ENCODE data around the gene CCDC15. TPM values are rescaled to one million over a fixed set of nuclear protein-coding genes. Genes with fewer than 3 reads are reported as not detected.
"Not testable (repeated sequence)": the region's sequence is repeated elsewhere in the genome, so short reads cannot be mapped to it uniquely, and the experiment has no call there.

CCDC15 gene
- total and polyA plus RNA-seq, 9 donors, result 2.3 to 4.0 (median 3.0) TPM

DNA sequence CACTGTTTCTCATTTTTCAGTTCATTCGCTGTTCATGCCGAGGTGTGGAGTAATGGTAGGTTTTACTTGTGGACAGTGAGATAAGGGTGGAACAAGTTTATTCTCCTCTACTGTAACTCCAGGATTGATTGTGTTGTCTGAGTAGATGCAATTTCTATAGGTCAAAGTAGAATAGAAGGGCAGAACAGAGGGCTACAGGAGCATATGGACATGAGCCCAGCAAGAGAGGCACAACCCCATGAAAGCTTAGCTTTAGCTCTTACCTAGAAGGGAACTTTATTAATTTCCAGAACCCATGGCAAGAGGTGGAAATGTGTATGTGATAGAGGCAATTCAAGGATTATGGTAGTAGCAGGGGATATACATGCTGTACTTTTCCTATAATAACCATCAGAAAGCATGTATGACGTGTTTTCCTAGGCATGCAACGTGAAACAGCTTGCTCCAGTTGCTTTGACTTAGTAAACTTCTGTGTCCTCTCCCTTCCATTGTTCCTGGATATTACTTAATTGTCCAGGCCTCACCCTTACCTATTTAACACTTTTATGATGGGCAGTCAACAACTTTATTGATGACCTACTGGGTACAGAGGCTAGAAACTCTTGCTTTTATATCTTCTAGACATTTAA is 95.3 kb downstream of the CCDC15 start:
- 63% methylated on average over 2 of the region's 4 CpGs for WGBS (ENCODE audit: insufficient coverage)
- Histone ChIP-seq H3K27ac (ENCODE audit: low read length) (no peak overlapping the region), H3K9me3 (replicated peaks; ENCODE audit: control insufficient read depth, low read depth, low read length) (no peaks in the 10 kb centered on the region), H3K4me1 (ENCODE audit: control insufficient read depth, insufficient read depth, low read length) (no peaks in the 10 kb centered on the region), H3K4me3 (ENCODE audit: low read length) (no peak overlapping the region), H3K36me3 (ENCODE audit: control insufficient read depth, insufficient read depth, low read length) (no peaks in the 10 kb centered on the region), H3K27me3 (ENCODE audit: control insufficient read depth, insufficient read depth, low read length) (no peaks in the 10 kb centered on the region)
- no peak for DNase-seq

DNA sequence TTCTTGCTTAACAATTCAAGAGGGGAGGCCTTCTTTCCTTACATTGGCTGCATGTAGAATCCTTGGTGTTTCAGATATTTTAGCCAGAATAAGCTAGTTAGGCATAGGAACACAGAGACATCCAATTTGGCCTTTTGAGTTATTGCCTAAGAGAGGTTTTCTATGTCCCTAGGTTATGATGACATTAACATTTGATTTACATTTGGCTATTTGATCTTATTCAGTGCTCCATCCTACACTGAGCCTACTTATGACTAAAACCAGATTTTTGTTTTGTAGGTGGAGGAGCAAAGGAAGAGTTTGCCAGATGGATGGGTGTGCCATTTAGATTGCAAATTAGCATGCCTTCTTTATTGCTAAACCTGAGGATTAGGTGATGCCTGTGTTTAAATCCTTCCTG is 98.0 kb downstream of the CCDC15 start:
- Histone ChIP-seq H3K4me3 (ENCODE audit: low read length) (no peak overlapping the region), H3K27me3 (ENCODE audit: control insufficient read depth, insufficient read depth, low read length) (no peaks in the 10 kb centered on the region), H3K27ac (ENCODE audit: low read length) (no peak overlapping the region), H3K9me3 (replicated peaks; ENCODE audit: control insufficient read depth, low read depth, low read length) (no peaks in the 10 kb centered on the region), H3K4me1 (ENCODE audit: control insufficient read depth, insufficient read depth, low read length) (no peaks in the 10 kb centered on the region), H3K36me3 (ENCODE audit: control insufficient read depth, insufficient read depth, low read length) (no peaks in the 10 kb centered on the region)
- DNase-seq, result no peak

DNA sequence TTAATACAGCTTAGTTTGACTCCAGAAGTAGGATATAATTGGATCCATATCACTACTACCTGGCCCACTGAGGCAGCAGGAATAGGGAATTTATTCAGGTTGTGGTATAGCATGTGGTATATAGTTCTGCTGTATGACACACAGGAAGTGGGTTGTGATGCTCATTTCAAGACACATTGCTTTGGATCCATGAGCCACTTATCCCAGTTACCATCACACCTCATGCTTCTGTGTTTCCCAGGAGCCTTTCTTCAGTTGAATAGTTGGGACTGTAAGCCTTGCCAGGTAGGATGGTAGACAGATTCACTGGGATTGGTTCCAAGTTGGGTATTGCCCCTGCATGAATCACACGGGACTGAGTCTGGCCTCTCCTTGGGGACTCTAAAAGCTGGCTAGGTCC is 99.2 kb downstream of the CCDC15 start:
- no peak for DNase-seq
- WGBS (ENCODE audit: insufficient coverage), result 56% methylated on average over 1 of the region's 1 CpG
- H3K9me3 ChIP-seq (replicated peaks; ENCODE audit: control insufficient read depth, low read depth, low read length), result no peaks in the 10 kb centered on the region
- H3K27me3 ChIP-seq (ENCODE audit: control insufficient read depth, insufficient read depth, low read length), result no peaks in the 10 kb centered on the region
- H3K4me3 ChIP-seq (ENCODE audit: low read length), result no peak overlapping the region
- H3K4me1 ChIP-seq (ENCODE audit: control insufficient read depth, insufficient read depth, low read length), result no peaks in the 10 kb centered on the region
- no peak overlapping the region for H3K27ac ChIP-seq (ENCODE audit: low read length)
- no peaks in the 10 kb centered on the region for H3K36me3 ChIP-seq (ENCODE audit: control insufficient read depth, insufficient read depth, low read length)

DNA sequence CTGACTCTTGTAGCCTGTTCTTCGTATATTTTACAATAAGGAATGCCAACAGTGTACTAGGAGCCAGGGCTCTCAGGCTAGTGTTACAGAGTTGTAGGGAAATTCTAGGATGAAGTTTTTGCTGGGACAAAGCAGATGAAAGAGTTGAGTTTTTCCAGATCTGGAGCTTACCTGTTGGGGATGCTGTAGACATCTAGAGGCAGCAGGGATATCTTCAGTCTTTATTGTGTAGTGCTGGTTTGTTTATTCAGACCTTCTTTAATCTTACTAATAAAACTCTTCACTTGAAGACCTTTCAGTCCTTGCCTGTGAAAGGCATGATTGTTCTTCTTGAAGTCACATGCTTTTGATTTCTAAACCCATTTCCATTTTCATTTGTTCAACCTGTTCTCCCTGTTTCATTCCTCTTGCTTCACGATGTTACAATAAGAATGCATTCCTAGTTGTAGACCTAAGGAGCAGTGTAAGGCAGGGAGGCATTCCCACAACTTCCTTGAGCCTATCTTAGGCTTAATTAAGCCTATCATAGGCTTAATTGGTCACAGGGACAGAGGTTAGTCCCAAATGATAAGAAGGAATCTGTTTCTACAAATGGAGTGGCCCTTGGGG is 101.2 kb downstream of the CCDC15 start:
- Histone ChIP-seq H3K4me3 (ENCODE audit: low read length) (no peak overlapping the region), H3K9me3 (replicated peaks; ENCODE audit: control insufficient read depth, low read depth, low read length) (no peaks in the 10 kb centered on the region), H3K27ac (ENCODE audit: low read length) (no peak overlapping the region), H3K4me1 (ENCODE audit: control insufficient read depth, insufficient read depth, low read length) (no peaks in the 10 kb centered on the region), H3K27me3 (ENCODE audit: control insufficient read depth, insufficient read depth, low read length) (no peaks in the 10 kb centered on the region), H3K36me3 (ENCODE audit: control insufficient read depth, insufficient read depth, low read length) (no peaks in the 10 kb centered on the region)
- no peak for DNase-seq
- WGBS (ENCODE audit: insufficient coverage), result no CpG with 5 or more reads among the region's 2 CpGs

DNA sequence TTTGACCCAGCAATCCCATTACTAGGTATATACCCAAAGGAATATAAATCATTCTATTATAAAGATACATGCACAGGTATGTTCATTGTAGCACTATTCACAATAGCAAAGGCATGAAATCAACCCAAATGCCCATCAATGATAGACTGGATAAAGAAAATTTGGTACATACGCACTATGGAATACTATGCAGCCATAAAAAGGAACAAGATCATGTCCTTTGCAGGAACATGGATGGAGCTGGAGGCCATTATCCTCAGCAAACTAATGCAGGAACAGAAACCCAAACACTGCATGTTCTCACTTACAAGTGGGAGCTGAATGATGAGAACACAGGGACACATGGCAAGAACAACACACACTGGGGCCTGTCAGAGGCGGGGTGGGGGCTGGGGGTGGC is 102.1 kb downstream of the CCDC15 start:
- not testable (repeated sequence) for H3K27ac ChIP-seq (ENCODE audit: low read length); H3K36me3 ChIP-seq (ENCODE audit: control insufficient read depth, insufficient read depth, low read length); H3K4me3 ChIP-seq (ENCODE audit: low read length); H3K9me3 ChIP-seq (replicated peaks; ENCODE audit: control insufficient read depth, low read depth, low read length); H3K27me3 ChIP-seq (ENCODE audit: control insufficient read depth, insufficient read depth, low read length); DNase-seq; H3K4me1 ChIP-seq (ENCODE audit: control insufficient read depth, insufficient read depth, low read length)
- 100% methylated on average over 1 of the region's 2 CpGs for WGBS (ENCODE audit: insufficient coverage)

DNA sequence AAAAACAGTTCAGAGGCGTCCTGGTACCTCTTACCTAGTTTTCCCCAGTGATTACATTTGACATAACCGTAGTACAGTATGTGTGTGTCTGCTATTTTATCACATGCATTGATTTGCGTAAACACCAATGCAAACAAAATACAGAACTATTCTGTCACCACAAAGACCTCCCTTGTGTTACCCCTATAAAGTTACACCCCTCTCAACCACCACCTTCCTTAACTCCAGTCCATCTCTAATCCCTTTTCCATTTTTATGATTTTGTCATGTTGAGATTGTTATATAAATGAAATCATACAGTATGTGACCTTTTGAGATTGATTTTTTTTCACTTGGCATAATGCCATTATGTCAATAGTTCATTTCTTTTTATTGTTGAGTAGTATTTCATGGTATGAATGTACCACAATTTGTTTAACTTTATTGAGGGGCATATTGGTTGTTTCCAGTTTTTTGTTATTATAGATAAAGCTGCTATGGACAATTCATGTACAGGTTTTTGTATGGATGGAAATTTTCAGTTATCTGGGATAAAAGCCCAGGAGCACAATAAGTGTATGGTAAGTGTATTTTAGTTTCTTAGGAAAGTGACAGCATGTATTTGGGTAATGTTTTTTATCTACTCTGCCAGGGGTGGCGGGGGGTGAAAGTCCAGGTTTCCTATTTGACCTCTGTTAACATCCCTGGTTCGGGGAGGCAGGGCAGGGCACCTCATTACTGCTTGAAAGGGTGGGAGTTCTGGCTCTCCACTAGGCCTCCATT is 103.1 kb downstream of the CCDC15 start:
- no peaks in the 10 kb centered on the region for H3K9me3 ChIP-seq (replicated peaks; ENCODE audit: control insufficient read depth, low read depth, low read length)
- no peak for DNase-seq
- H3K27me3 ChIP-seq (ENCODE audit: control insufficient read depth, insufficient read depth, low read length), result peaks cover 11% of the 10 kb centered on the region
- WGBS (ENCODE audit: insufficient coverage), result 86% methylated on average over 2 of the region's 5 CpGs
- no peaks in the 10 kb centered on the region for H3K36me3 ChIP-seq (ENCODE audit: control insufficient read depth, insufficient read depth, low read length)
- no peak overlapping the region for H3K4me3 ChIP-seq (ENCODE audit: low read length)
- no peaks in the 10 kb centered on the region for H3K4me1 ChIP-seq (ENCODE audit: control insufficient read depth, insufficient read depth, low read length)
- H3K27ac ChIP-seq (ENCODE audit: low read length), result no peak overlapping the region

DNA sequence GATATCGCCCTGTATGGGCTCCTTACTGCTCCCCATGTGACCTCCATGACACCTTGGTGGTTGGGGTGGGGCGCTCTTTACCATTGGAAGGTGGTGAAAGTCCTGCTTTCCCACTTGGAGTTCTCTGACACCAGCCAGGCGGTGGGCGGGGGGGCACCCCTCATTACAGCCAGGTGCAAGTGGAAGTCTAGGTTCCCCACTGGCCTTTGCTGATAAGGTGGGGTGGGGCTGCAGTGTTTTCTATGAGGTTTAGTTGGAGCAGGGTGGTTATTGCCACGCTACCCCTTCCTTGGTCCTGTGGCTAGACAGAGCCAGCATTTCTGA is 103.7 kb downstream of the CCDC15 start:
- 86% methylated on average over 1 of the region's 5 CpGs for WGBS (ENCODE audit: insufficient coverage)
- no peak overlapping the region for H3K4me3 ChIP-seq (ENCODE audit: low read length)
- peaks cover 2% of the 10 kb centered on the region for H3K4me1 ChIP-seq (ENCODE audit: control insufficient read depth, insufficient read depth, low read length)
- H3K9me3 ChIP-seq (replicated peaks; ENCODE audit: control insufficient read depth, low read depth, low read length), result no peaks in the 10 kb centered on the region
- DNase-seq, result no peak
- no peak overlapping the region for H3K27ac ChIP-seq (ENCODE audit: low read length)
- peaks cover 15% of the 10 kb centered on the region for H3K27me3 ChIP-seq (ENCODE audit: control insufficient read depth, insufficient read depth, low read length)
- H3K36me3 ChIP-seq (ENCODE audit: control insufficient read depth, insufficient read depth, low read length), result no peaks in the 10 kb centered on the region

DNA sequence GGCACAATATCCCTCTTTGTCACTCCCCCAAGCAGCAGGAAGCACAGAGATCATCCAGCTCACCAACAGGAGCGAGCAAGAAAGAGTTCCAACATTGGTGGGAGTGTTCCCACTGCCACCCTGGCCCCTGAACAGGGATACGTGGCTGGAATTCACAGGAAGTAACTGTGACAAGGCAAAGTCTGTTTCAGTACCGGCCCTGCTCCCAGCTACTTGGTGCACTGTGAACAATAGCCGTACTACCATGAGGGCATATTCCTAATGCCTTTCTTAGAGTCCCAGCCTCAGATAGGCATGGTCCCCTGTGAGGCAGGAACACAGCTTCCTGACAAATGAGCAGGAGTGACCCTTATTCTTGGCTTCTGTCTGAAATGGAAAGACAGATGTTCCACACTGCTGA is 107.3 kb downstream of the CCDC15 start:
- 67% methylated on average over 4 of the region's 4 CpGs for WGBS (ENCODE audit: insufficient coverage)
- Histone ChIP-seq H3K27ac (ENCODE audit: low read length) (no peak overlapping the region), H3K27me3 (ENCODE audit: control insufficient read depth, insufficient read depth, low read length) (peaks cover 36% of the 10 kb centered on the region), H3K4me3 (ENCODE audit: low read length) (no peak overlapping the region), H3K4me1 (ENCODE audit: control insufficient read depth, insufficient read depth, low read length) (peaks cover 9% of the 10 kb centered on the region), H3K9me3 (replicated peaks; ENCODE audit: control insufficient read depth, low read depth, low read length) (no peaks in the 10 kb centered on the region), H3K36me3 (ENCODE audit: control insufficient read depth, insufficient read depth, low read length) (no peaks in the 10 kb centered on the region)
- no peak for DNase-seq

DNA sequence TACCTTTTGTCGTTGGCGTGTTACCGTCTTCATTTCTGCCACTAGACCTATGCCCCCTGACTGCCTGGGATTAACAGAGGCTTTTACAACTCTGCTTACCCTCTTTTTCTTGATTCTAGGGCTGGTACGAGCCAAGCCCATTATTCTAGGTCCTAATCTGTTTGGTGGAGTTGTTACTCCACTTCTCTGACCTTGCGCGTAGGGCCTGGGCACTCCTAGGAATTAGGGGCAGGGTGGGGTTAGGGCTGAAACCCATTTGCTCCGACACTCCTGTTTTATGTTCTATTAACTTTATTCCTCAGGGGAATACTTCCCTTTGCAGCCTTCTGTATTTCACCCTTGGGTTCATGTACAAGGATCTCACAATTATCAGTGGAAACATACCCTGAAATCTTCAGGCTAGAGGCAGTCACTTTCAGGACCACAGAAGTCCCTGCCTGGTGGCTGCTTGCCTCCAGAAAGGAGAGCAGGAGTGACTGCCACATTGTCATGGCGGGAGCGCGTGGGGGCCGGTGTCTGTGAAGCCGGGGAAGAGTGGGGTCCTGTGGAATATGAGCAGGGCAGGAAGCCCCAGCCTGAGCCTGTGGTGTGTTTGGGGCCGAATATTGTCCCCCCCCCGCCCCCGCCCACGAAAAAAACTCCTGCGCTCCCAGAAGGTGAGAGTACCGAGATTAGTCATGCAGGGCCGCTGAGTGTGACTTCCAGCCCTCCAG is 108.4 kb downstream of the CCDC15 start:
- 26% methylated on average over 8 of the region's 19 CpGs for WGBS (ENCODE audit: insufficient coverage)

DNA sequence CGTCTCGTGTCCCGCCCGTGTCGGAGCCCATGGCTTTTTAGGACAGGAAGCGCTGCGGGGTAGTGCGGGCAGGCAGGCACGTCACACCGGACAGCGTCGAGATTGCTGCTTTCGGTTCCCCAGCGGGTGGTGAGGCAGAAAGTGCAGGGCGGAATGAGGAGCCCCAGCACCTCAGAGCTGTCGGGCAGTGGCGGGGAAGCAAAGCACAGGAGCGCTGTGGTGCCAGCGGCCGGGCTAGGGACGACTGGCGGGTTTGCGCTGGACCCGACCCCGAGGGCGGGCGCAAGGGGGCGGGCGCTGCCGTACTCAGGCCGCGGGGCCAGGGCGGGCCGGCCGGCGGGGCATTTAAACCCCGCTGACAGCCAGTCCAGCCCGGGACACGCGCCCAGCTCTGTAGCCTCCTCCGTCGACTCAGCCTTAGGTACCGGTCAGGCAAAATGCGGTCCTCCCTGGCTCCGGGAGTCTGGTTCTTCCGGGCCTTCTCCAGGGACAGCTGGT is 109.0 kb downstream of the CCDC15 start, which contains the start of gene SLC37A2:
Gene SLC37A2 (plus strand): TSS at position 375 of the 498 bp plus-strand sequence. CDS start 63 bp downstream, at position 438.
- Histone ChIP-seq H3K36me3 (ENCODE audit: control insufficient read depth, insufficient read depth, low read length) (no peaks in the 10 kb centered on the region), H3K27me3 (ENCODE audit: control insufficient read depth, insufficient read depth, low read length) (peaks cover 38% of the 10 kb centered on the region), H3K4me3 (ENCODE audit: low read length) (peak within 1 kb of the TSS; percentile 57), H3K27ac (ENCODE audit: low read length) (peak within 1 kb of the TSS; percentile 1), H3K9me3 (replicated peaks; ENCODE audit: control insufficient read depth, low read depth, low read length) (no peaks in the 10 kb centered on the region), H3K4me1 (ENCODE audit: control insufficient read depth, insufficient read depth, low read length) (peaks cover 9% of the 10 kb centered on the region)
- peak; percentile 69 for DNase-seq
- WGBS (ENCODE audit: insufficient coverage), result under 1% methylated on average over 46 of the region's 46 CpGs

More for the DNA sequence above, 108.4 kb downstream of the CCDC15 start:
- Histone ChIP-seq H3K4me1 (ENCODE audit: control insufficient read depth, insufficient read depth, low read length) (peaks cover 9% of the 10 kb centered on the region), H3K27me3 (ENCODE audit: control insufficient read depth, insufficient read depth, low read length) (peaks cover 38% of the 10 kb centered on the region), H3K9me3 (replicated peaks; ENCODE audit: control insufficient read depth, low read depth, low read length) (no peaks in the 10 kb centered on the region), H3K4me3 (ENCODE audit: low read length) (peak overlapping the region; percentile 57), H3K27ac (ENCODE audit: low read length) (no peak overlapping the region), H3K36me3 (ENCODE audit: control insufficient read depth, insufficient read depth, low read length) (no peaks in the 10 kb centered on the region)
- DNase-seq, result no peak

Data from muscle of leg (tissue), 11 donors.